Measurements from ENCODE around the gene CPM.
"Not testable (repeated sequence)": the region's sequence is repeated elsewhere in the genome, so short reads cannot be mapped to it uniquely, and the experiment has no call there.

The CPM gene

DNA sequence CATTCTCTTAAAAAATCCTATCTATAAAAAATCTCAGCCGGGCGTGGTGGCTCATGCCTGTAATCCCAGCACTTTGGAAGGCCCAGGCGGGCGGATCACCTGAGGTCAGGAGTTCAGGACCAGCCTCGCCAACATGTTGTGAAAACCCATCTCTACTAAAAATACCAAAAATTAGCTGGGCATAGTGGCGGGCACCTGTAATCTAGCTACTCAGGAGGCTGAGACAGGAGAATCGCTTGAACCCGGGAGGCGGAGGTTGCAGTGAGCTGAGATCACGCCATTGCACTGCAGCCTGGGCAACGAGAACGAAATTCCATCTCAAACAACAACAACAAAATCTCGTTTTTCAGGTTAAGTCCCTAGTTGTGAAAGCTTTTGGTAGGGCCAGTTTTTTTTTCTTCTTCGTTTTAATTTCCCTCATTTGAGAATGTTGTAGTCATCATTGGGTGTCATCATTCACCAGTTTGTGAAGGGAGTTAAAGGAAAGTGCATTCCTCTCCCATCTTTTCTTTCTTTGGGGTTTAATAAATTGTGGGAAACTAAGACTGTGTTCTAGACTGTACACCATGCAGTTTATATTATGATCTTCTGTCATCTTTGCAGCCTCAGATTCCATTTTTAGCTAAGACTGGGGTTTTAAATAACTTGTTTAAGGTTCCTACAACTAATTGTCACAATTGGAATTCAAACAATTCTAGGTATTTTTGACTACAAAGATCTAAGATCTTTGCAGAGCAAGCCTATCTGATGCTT, 101.0 kb downstream of the CPM start:
- Histone ChIP-seq H3K4me3 (ENCODE audit: low read depth in 1 of 2, low read length in 2 of 2) (no peak overlapping the region), H3K27me3 (ENCODE audit: control insufficient read depth in 1 of 2, insufficient read depth in 2 of 2, low read length in 2 of 2) (no peaks in the 10 kb centered on the region), H3K9me3 (ENCODE audit: low read length) (no peaks in the 10 kb centered on the region), H3K9ac (ENCODE audit: low read length) (no peak overlapping the region), H3K4me1 (ENCODE audit: insufficient read depth, low read length) (no peaks in the 10 kb centered on the region), H3K27ac (ENCODE audit: low read depth, low read length) (no peak overlapping the region), H3K36me3 (ENCODE audit: insufficient read depth, low read length) (peaks cover 42% of the 10 kb centered on the region)

DNA sequence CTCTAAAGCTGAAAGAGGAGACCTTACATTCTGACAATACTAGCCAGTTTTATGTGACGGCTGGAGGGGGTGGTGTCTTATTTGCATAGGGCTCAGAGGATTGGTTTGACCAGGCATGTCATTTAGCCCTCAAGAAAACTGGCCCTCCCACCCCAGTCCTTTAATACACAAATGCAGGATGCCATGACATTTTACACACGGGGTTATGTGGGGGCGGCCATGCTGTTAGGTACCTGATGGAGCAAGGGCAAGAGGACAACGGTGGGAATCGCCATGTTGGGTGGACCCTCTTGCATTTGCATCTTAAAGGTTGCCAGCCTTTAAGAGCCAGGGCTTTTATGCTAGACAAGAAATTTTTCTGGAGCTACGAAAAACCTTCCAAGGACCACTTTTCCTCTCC, 101.7 kb downstream of the CPM start:
- Histone ChIP-seq H3K9me3 (ENCODE audit: low read length) (no peaks in the 10 kb centered on the region), H3K27me3 (ENCODE audit: control insufficient read depth in 1 of 2, insufficient read depth in 2 of 2, low read length in 2 of 2) (no peaks in the 10 kb centered on the region), H3K27ac (ENCODE audit: low read depth, low read length) (no peak overlapping the region), H3K36me3 (ENCODE audit: insufficient read depth, low read length) (peaks cover 38% of the 10 kb centered on the region), H3K4me3 (ENCODE audit: low read depth in 1 of 2, low read length in 2 of 2) (no peak overlapping the region), H3K9ac (ENCODE audit: low read length) (no peak overlapping the region), H3K4me1 (ENCODE audit: insufficient read depth, low read length) (no peaks in the 10 kb centered on the region)

DNA sequence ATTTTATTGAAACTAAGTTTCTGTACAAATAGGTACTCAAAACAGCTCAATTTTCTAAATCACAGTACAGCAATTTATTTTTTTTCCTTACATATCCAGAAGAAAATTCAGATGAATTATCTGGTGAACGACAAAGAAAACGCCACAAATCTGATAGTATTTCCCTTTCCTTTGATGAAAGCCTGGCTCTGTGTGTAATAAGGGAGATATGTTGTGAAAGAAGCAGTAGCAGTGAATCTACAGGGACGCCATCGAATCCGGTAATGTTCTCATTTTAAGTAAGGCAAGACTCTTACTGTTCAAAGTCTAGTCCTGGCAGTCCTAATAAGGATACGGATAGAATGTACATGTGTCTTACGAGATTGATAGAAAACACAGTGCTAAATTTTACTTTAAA, 104.3 kb downstream of the CPM start:
- H3K4me3 ChIP-seq (ENCODE audit: low read depth in 1 of 2, low read length in 2 of 2): no peak overlapping the region
- H3K4me1 ChIP-seq (ENCODE audit: insufficient read depth, low read length): no peaks in the 10 kb centered on the region
- H3K9ac ChIP-seq (ENCODE audit: low read length): no peak overlapping the region
- no peaks in the 10 kb centered on the region for H3K27me3 ChIP-seq (ENCODE audit: control insufficient read depth in 1 of 2, insufficient read depth in 2 of 2, low read length in 2 of 2)
- H3K36me3 ChIP-seq (ENCODE audit: insufficient read depth, low read length): peaks cover 50% of the 10 kb centered on the region
- H3K9me3 ChIP-seq (ENCODE audit: low read length): no peaks in the 10 kb centered on the region
- no peak overlapping the region for H3K27ac ChIP-seq (ENCODE audit: low read depth, low read length)

DNA sequence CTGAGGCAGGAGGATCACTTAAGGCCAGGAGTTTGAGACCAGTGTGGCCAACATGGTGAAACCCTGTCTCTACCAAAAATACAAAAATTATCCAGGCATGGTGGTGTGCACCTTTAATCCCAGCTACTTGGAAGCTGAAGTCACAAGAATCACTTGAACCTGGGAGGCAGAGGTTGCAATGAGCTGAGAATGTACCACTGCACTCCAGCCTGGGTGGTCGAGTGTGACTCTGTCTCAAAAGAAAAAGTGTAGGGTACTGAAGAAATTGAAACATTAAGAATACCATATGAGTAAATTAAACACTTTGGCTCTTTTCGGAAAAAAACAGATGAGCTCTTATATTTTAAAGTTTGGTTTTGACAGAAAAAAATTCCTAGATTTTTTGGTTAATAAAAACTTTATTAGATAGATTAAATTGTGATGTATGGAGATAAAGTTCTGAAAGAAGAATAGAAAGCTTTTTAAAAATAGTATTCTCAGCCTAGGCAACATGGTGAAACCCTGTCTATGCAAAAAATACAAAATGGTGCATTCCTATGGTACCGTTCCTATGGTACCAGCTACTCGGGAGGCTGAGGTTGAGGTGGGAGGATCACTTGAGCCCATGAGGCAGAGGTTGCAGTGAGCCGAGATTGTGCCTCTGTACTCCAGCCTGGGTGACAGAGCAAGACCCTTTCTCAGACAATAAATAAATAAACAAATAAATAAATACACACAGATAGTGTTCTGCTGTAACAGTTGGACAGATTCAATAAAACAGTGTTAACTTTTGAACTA, 104.9 kb downstream of the CPM start:
- Histone ChIP-seq H3K27me3 (ENCODE audit: control insufficient read depth in 1 of 2, insufficient read depth in 2 of 2, low read length in 2 of 2) (no peaks in the 10 kb centered on the region), H3K9me3 (ENCODE audit: low read length) (no peaks in the 10 kb centered on the region), H3K27ac (ENCODE audit: low read depth, low read length) (no peak overlapping the region), H3K36me3 (ENCODE audit: insufficient read depth, low read length) (peaks cover 54% of the 10 kb centered on the region), H3K4me3 (ENCODE audit: low read depth in 1 of 2, low read length in 2 of 2) (no peak overlapping the region), H3K9ac (ENCODE audit: low read length) (no peak overlapping the region), H3K4me1 (ENCODE audit: insufficient read depth, low read length) (no peaks in the 10 kb centered on the region)

DNA sequence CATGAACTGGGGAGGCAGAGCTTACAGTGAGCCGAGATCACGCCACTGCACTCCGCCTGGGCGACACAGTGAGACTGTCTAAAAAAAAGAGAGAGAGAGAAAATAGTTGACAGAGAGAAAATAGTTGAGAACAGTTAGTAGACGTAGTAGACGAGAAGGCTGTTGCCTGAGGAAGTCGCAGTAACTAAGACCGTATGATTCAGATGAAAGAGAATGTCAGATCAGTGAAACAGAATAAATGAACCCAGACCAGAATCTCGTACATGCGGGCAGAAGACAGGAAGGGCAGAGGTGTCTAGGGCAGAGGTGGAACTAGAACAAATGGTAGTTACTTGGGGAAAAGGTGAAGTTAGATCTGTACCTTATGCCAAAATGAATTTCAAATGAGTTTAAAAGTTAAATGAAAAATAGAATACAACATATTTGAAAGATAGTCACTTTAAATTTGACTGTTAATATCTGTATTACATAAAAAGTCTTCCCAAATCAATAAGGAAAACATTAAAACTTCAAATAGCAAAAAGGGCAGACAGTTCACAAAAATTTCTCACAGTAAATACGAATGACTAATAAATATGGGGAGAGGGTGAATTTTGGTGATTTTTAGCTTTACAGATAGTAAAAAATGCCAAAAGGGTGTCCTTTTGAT, 107.3 kb downstream of the CPM start:
- Histone ChIP-seq H3K4me1 (ENCODE audit: insufficient read depth, low read length) (no peaks in the 10 kb centered on the region), H3K9ac (ENCODE audit: low read length) (no peak overlapping the region), H3K4me3 (ENCODE audit: low read depth in 1 of 2, low read length in 2 of 2) (no peak overlapping the region), H3K9me3 (ENCODE audit: low read length) (no peaks in the 10 kb centered on the region), H3K36me3 (ENCODE audit: insufficient read depth, low read length) (peaks cover 67% of the 10 kb centered on the region), H3K27me3 (ENCODE audit: control insufficient read depth in 1 of 2, insufficient read depth in 2 of 2, low read length in 2 of 2) (no peaks in the 10 kb centered on the region), H3K27ac (ENCODE audit: low read depth, low read length) (no peak overlapping the region)

DNA sequence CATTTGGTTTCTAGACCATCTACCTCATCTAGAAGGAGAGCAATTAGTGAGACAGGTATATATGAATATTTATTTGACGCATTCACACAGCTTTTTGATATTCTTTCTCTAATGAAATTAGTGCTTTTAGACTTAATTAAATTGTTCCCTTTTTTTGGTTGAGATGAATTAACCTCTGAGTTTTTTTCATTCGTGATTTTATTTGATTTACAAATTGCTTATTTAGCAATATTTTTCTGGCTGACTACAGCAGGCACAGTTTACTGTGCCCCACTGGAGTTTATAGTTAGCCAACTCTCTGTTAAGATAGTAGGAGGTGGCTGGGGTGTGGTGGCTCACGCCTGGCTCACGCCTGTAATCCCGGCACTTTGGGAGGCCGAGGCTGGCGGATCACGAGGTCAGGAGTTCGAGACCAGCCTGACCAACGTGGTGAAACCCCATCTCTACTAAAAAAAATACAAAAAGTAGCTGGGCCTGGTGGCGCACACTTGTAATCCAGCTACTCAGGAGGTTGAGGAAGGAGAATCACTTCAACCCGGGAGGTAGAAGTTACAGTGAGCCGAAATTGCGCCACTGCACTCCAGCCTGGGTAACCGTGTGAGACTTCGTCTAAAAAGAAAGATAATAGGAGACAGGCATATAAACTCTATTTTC, 108.2 kb downstream of the CPM start:
- Histone ChIP-seq H3K27ac (ENCODE audit: low read depth, low read length) (no peak overlapping the region), H3K4me1 (ENCODE audit: insufficient read depth, low read length) (no peaks in the 10 kb centered on the region), H3K9me3 (ENCODE audit: low read length) (no peaks in the 10 kb centered on the region), H3K27me3 (ENCODE audit: control insufficient read depth in 1 of 2, insufficient read depth in 2 of 2, low read length in 2 of 2) (no peaks in the 10 kb centered on the region), H3K4me3 (ENCODE audit: low read depth in 1 of 2, low read length in 2 of 2) (no peak overlapping the region), H3K9ac (ENCODE audit: low read length) (no peak overlapping the region), H3K36me3 (ENCODE audit: insufficient read depth, low read length) (peaks cover 67% of the 10 kb centered on the region)

DNA sequence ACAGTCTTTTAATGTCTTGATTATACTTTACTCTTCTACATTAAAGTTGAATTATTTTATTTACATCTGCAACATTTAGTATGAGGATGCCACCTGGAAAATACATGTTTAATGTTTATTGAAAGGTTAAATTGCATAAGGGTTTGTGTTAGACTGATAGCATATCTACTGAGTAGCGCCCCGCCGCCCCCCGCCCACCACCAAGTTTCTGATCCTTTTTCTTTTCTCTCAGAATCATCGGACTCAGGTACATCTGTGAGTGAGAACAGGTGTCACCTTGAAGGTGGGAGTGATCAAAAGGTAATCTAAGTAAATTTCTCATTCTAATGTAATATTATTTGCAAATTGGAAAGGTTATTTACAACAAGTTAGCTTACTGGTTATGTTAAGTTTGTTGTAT, 108.8 kb downstream of the CPM start:
- Histone ChIP-seq H3K36me3 (ENCODE audit: insufficient read depth, low read length) (peaks cover 67% of the 10 kb centered on the region), H3K9me3 (ENCODE audit: low read length) (no peaks in the 10 kb centered on the region), H3K27ac (ENCODE audit: low read depth, low read length) (no peak overlapping the region), H3K27me3 (ENCODE audit: control insufficient read depth in 1 of 2, insufficient read depth in 2 of 2, low read length in 2 of 2) (no peaks in the 10 kb centered on the region), H3K4me3 (ENCODE audit: low read depth in 1 of 2, low read length in 2 of 2) (no peak overlapping the region), H3K9ac (ENCODE audit: low read length) (no peak overlapping the region), H3K4me1 (ENCODE audit: insufficient read depth, low read length) (no peaks in the 10 kb centered on the region)

DNA sequence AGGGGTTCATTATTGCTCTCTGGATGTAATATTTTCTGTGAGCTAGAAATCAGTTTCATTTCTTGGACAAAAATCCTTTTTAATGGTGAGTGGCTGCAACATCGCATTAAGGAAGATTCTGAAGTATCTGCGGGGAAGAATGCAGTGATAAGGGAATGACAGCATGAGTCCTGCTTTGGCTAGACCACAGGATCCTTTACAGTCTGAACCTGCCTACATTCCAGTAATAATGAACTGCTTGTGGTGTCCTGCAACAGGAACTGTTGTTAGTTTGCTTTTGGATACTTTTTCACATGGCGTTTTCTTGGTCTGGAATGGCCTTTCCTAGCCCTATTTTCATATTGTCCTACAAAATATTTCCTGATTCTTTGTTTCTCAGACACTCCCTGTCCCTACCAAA, 109.3 kb downstream of the CPM start:
- no peak overlapping the region for H3K27ac ChIP-seq (ENCODE audit: low read depth, low read length)

DNA sequence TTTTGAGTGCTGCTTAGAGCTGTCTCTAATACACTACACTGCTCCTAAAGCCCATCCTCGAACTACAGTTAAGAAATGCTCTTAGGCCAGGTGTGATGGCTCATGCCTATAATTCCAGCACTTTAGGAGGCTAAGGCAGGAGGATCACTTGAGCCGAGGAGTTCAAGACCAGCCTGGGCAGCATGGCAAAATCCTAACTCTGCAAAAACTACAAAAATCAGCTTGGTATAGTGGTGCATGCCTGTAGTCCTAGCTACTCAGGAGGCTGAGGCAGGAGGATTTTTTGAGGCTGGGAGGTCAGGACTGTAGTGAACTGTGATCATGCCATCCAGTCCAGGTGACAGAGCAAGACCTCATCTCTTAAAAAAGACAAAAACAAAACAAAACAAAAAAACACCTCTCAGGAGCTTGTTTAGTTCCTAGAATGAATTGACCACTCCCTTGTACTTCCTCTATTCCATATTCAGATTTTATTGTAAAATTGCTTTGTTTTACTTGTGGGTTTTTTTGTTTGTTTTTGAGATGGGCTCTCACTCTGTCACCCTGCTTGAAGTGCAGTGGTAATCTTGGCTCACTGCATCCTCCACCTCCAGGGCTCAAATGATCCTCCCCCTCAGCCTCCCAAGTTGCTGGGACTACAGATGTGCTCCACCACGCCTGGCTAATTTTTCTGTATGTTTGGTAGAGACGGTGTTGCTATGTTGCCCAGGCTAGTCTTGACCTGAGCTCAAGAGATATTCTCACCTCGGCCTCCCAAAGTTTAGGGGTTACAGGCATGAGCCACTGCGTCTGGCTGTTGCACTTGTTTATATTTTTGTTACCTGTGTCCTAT, 111.4 kb downstream of the CPM start:
- Histone ChIP-seq H3K27me3 (ENCODE audit: control insufficient read depth in 1 of 2, insufficient read depth in 2 of 2, low read length in 2 of 2) (no peaks in the 10 kb centered on the region), H3K36me3 (ENCODE audit: insufficient read depth, low read length) (peaks cover 69% of the 10 kb centered on the region)

More for the DNA sequence above, 109.3 kb downstream of the CPM start:
- Histone ChIP-seq H3K27me3 (ENCODE audit: control insufficient read depth in 1 of 2, insufficient read depth in 2 of 2, low read length in 2 of 2) (no peaks in the 10 kb centered on the region), H3K4me1 (ENCODE audit: insufficient read depth, low read length) (no peaks in the 10 kb centered on the region), H3K9ac (ENCODE audit: low read length) (no peak overlapping the region), H3K9me3 (ENCODE audit: low read length) (no peaks in the 10 kb centered on the region), H3K36me3 (ENCODE audit: insufficient read depth, low read length) (peaks cover 67% of the 10 kb centered on the region), H3K4me3 (ENCODE audit: low read depth in 1 of 2, low read length in 2 of 2) (no peak overlapping the region)

DNA sequence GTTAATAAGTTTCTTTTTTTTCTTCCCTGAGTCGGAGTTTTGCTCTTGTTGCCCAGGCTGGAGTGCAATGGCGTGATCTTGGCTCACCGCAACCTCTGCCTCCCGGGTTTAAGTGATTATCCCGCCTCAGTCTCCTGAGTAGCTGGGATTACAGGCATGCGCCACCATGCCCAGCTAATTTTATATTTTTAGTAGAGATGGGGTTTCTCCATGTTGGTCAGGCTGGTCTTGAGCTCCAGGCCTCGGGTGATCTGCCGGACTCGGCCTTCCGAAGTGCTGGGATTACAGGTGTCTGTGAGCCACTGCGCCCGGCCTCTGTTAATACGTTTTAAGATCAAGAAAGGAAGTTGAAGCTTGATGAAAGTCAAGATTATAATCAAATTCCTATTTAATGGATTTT, 113.5 kb downstream of the CPM start:
- peaks cover 59% of the 10 kb centered on the region for H3K36me3 ChIP-seq (ENCODE audit: insufficient read depth, low read length)
- H3K4me1 ChIP-seq (ENCODE audit: insufficient read depth, low read length); H3K9ac ChIP-seq (ENCODE audit: low read length); H3K4me3 ChIP-seq (ENCODE audit: low read depth in 1 of 2, low read length in 2 of 2); H3K9me3 ChIP-seq (ENCODE audit: low read length); H3K27ac ChIP-seq (ENCODE audit: low read depth, low read length); H3K27me3 ChIP-seq (ENCODE audit: control insufficient read depth in 1 of 2, insufficient read depth in 2 of 2, low read length in 2 of 2): not testable (repeated sequence)

More for the DNA sequence above, 111.4 kb downstream of the CPM start:
- no peaks in the 10 kb centered on the region for H3K9me3 ChIP-seq (ENCODE audit: low read length)
- H3K9ac ChIP-seq (ENCODE audit: low read length): no peak overlapping the region
- no peak overlapping the region for H3K27ac ChIP-seq (ENCODE audit: low read depth, low read length)
- no peaks in the 10 kb centered on the region for H3K4me1 ChIP-seq (ENCODE audit: insufficient read depth, low read length)
- no peak overlapping the region for H3K4me3 ChIP-seq (ENCODE audit: low read depth in 1 of 2, low read length in 2 of 2)

All from muscle layer of colon (tissue), 2 donors.